WTC11 (cell line): ENCODE results near the gene DMD. TPM values are rescaled to one million over a fixed set of nuclear protein-coding genes. Genes with fewer than 3 reads are reported as not detected.

Experiments used
- ATAC-seq: fragments of 200-7000 bp; cut with Tn5 transposase; 2 replicates; pipeline ENCODE4 v1.10.0; 2021; ENCODE audit warnings: mild to moderate bottlenecking, moderate library complexity
- CTCF ChIA-PET: fragments of 300-600 bp; sonication (Branson Sonifier 250); formaldehyde crosslinking; loops from one replicate; lab custom pipeline; 2021; ENCODE audit warnings: antibody characterized with exemption; lab: Charles Lee
- POLR2A ChIA-PET: fragments of 350-600 bp; sonication (Branson Sonifier 250); formaldehyde crosslinking; loops from one replicate; lab custom pipeline; 2021; ENCODE audit warnings: antibody characterized with exemption; lab: Charles Lee
- DNase-seq: peaks from one replicate; pipeline ENCODE4 v3.0.0; 2021; ENCODE audit warnings: low spot score
- H3K27ac Mint-ChIP-seq: 2 replicates; pipeline ENCODE4 v1.8.0; 2021; ENCODE audit warnings: mixed read lengths
- H3K27me3 Mint-ChIP-seq: 2 replicates; pipeline ENCODE4 v1.8.0; 2021; ENCODE audit warnings: low read depth, mild to moderate bottlenecking, moderate library complexity, mixed read lengths
- H3K36me3 Mint-ChIP-seq: 2 replicates; pipeline ENCODE4 v1.8.0; 2021; ENCODE audit warnings: mixed read lengths
- H3K4me1 Mint-ChIP-seq: 2 replicates; pipeline ENCODE4 v1.8.0; 2022; ENCODE audit warnings: mixed read lengths
- H3K4me3 Mint-ChIP-seq: 2 replicates; pipeline ENCODE4 v1.8.0; 2021; ENCODE audit warnings: mild to moderate bottlenecking, moderate library complexity, mixed read lengths
- H3K9me3 Mint-ChIP-seq: 2 replicates; pipeline ENCODE4 v1.8.0; 2021; ENCODE audit warnings: mixed read lengths
- ATF1 ChIP-seq: sonication (generic); formaldehyde crosslinking; IDR thresholded peaks from 2 replicates; pipeline ENCODE4 v1.8.1; 2023; ENCODE audit warnings: mild to moderate bottlenecking, moderate library complexity, missing genetic modification reagents
- CREB1 ChIP-seq: sonication (generic); formaldehyde crosslinking; IDR thresholded peaks from 2 replicates; pipeline ENCODE4 v1.8.0; 2023; ENCODE audit warnings: mild to moderate bottlenecking, missing genetic modification reagents
- EMX1 ChIP-seq: fragments of 250-450 bp; sonication (Bioruptor Pico); IDR thresholded peaks from 2 replicates; pipeline ENCODE4 v1.8.0; 2021; ENCODE audit warnings: mild to moderate bottlenecking
- FOXJ3 ChIP-seq: sonication (generic); formaldehyde crosslinking; IDR thresholded peaks from 2 replicates; pipeline ENCODE4 v1.9.0; 2021; ENCODE audit warnings: missing genetic modification reagents, mild to moderate bottlenecking, borderline replicate concordance
- FOXP4 ChIP-seq: sonication (generic); formaldehyde crosslinking; IDR thresholded peaks from 2 replicates; pipeline ENCODE4 v1.8.0; 2022; ENCODE audit warnings: mild to moderate bottlenecking, missing genetic modification reagents
- GABPB1 ChIP-seq: sonication (generic); formaldehyde crosslinking; IDR thresholded peaks from 2 replicates; pipeline ENCODE4 v1.8.1; 2023; ENCODE audit warnings: mild to moderate bottlenecking, missing genetic modification reagents
- NR1H2 ChIP-seq: sonication (generic); formaldehyde crosslinking; IDR thresholded peaks from 2 replicates; pipeline ENCODE4 v1.9.0; 2021; ENCODE audit warnings: mild to moderate bottlenecking, moderate library complexity, missing genetic modification reagents
- NR2C2 ChIP-seq: sonication (generic); formaldehyde crosslinking; IDR thresholded peaks from 2 replicates; pipeline ENCODE4 v1.8.0; 2022; ENCODE audit warnings: mild to moderate bottlenecking, missing genetic modification reagents
- SOX15 ChIP-seq: fragments of 250-450 bp; sonication (Bioruptor Pico); IDR thresholded peaks from 2 replicates; pipeline ENCODE4 v1.9.0; 2021; ENCODE audit warnings: mild to moderate bottlenecking
- TEAD1 ChIP-seq: sonication (generic); formaldehyde crosslinking; IDR thresholded peaks from 2 replicates; pipeline ENCODE4 v1.8.0; 2022; ENCODE audit warnings: mild to moderate bottlenecking, missing genetic modification reagents
- ZNF281 ChIP-seq: sonication (generic); formaldehyde crosslinking; IDR thresholded peaks from 2 replicates; pipeline ENCODE4 v1.8.0; 2023; ENCODE audit warnings: mild to moderate bottlenecking, missing genetic modification reagents
- ZNF416 ChIP-seq: fragments of 250-450 bp; sonication (Bioruptor Pico); IDR thresholded peaks from 2 replicates; pipeline ENCODE4 v1.9.0; 2021; ENCODE audit warnings: mild to moderate bottlenecking, inconsistent platforms
- total RNA-seq: library from RNA; stranded (reverse); gene quantifications from 3 replicates; pipeline ENCODE4 v1.2.3, GENCODE V29; 2021
- TF ChIP-seq, protein P1 (sequence below): sonication (generic); formaldehyde crosslinking; IDR thresholded peaks from 2 replicates; pipeline ENCODE4 v1.8.0; 2023; ENCODE audit warnings: missing genetic modification reagents
- TF ChIP-seq, protein P2 (sequence below): fragments of 250-450 bp; sonication (Bioruptor Pico); IDR thresholded peaks from 2 replicates; pipeline ENCODE4 v1.9.0; 2021; ENCODE audit warnings: mild to moderate bottlenecking
- TF ChIP-seq, protein P3 (sequence below): sonication (generic); formaldehyde crosslinking; IDR thresholded peaks from 2 replicates; pipeline ENCODE4 v1.8.1; 2022; ENCODE audit warnings: missing genetic modification reagents, borderline replicate concordance

DMD gene
- total RNA-seq, 1 experiment from 2014 or later: 9.1 TPM

DNA sequence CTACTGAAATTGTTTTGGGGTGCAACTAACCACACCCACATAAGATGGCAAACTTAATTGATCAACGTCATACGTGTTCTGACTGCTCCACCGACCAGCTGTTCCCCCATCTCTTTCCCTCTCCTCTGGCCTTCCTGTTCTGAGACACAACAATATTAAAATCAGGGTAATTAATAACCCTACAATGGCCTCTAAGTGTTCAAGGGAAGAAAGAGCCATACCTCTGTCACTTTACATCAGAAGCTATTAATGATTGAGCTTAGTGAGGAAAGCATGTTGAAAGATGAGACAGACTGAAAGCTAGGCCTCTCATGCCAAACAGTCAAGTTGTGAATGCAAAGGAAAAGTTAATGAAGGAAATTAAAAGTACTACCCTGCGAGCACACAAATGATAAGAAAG, 1965.6 kb downstream of the DMD start:
- no peaks in the 10 kb centered on the region for H3K9me3 Mint-ChIP-seq
- ChIA-PET CTCF (no interaction called here), POLR2A (no interaction called here)
- H3K27ac Mint-ChIP-seq: no peak overlapping the region
- H3K4me1 Mint-ChIP-seq: peaks cover 21% of the 10 kb centered on the region
- no peaks in the 10 kb centered on the region for H3K27me3 Mint-ChIP-seq
- H3K36me3 Mint-ChIP-seq: peaks cover 3% of the 10 kb centered on the region
- ATAC-seq: no peak
- no peak for DNase-seq
- no peak overlapping the region for H3K4me3 Mint-ChIP-seq
- TF ChIP-seq EMX1 (CRISPR knock-in tag) (no peak), FOXJ3 (CRISPR knock-in tag) (no peak), ZNF416 (no peak), CREB1 (CRISPR knock-in tag) (no peak)
- TF ChIP-seq, protein P1, sequence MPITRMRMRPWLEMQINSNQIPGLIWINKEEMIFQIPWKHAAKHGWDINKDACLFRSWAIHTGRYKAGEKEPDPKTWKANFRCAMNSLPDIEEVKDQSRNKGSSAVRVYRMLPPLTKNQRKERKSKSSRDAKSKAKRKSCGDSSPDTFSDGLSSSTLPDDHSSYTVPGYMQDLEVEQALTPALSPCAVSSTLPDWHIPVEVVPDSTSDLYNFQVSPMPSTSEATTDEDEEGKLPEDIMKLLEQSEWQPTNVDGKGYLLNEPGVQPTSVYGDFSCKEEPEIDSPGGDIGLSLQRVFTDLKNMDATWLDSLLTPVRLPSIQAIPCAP (CRISPR knock-in tag): no peak

DNA sequence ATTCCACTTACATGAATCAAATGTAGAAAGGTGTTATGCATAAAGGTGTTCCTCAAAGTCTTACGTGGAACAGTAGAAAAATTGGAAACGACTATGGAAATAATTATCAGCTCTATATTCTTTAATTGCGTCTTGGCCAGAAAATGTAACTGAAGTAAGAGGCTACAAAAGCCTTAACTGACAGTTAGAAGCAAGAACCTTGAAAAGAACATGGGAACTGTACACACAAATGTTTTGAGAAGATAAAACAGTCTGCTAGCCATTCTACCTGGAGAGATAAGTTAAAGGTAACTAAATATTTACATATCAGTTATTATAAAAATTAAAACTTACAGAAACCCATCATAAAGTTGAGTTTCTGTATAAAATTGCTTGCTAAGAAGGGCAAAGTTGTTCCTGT, 1967.5 kb downstream of the DMD start:
- H3K9me3 Mint-ChIP-seq: no peaks in the 10 kb centered on the region

More for the DNA sequence above, 1967.5 kb downstream of the DMD start:
- ATAC-seq (no peak), DNase-seq (no peak)
- H3K27me3 Mint-ChIP-seq: no peaks in the 10 kb centered on the region
- peaks cover 21% of the 10 kb centered on the region for H3K4me1 Mint-ChIP-seq
- CTCF ChIA-PET: interaction anchor here (1.0 kb wide), 1 partner anchor 30 kb away, joined by 3 read pairs; no protein-coding TSS in a partner anchor
- peaks cover 3% of the 10 kb centered on the region for H3K36me3 Mint-ChIP-seq
- POLR2A ChIA-PET: no interaction called here
- no peak for TF ChIP-seq ZNF281 (CRISPR knock-in tag)
- TF ChIP-seq SOX15: no peak
- no peak for TF ChIP-seq ATF1
- TF ChIP-seq, protein P2, sequence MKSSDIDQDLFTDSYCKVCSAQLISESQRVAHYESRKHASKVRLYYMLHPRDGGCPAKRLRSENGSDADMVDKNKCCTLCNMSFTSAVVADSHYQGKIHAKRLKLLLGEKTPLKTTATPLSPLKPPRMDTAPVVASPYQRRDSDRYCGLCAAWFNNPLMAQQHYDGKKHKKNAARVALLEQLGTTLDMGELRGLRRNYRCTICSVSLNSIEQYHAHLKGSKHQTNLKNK (CRISPR knock-in tag): no peak
- TF ChIP-seq NR2C2 (CRISPR knock-in tag): no peak
- TF ChIP-seq FOXP4: no peak
- TF ChIP-seq NR1H2 (CRISPR knock-in tag): no peak
- TF ChIP-seq, protein P3, sequence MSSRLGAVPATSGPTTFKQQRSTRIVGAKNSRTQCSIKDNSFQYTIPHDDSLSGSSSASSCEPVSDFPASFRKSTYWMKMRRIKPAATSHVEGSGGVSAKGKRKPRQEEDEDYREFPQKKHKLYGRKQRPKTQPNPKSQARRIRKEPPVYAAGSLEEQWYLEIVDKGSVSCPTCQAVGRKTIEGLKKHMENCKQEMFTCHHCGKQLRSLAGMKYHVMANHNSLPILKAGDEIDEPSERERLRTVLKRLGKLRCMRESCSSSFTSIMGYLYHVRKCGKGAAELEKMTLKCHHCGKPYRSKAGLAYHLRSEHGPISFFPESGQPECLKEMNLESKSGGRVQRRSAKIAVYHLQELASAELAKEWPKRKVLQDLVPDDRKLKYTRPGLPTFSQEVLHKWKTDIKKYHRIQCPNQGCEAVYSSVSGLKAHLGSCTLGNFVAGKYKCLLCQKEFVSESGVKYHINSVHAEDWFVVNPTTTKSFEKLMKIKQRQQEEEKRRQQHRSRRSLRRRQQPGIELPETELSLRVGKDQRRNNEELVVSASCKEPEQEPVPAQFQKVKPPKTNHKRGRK (CRISPR knock-in tag): no peak
- TF ChIP-seq GABPB1 (CRISPR knock-in tag): no peak
- TF ChIP-seq TEAD1 (CRISPR knock-in tag): no peak
- TF ChIP-seq, all 79 proteins: peak for 0
- no peak overlapping the region for H3K27ac Mint-ChIP-seq
- H3K4me3 Mint-ChIP-seq: no peak overlapping the region
